GM19463 (cell line): Measurements from ENCODE around the gene GPR82.
"Not testable (repeated sequence)": the region's sequence is repeated elsewhere in the genome, so short reads cannot be mapped to it uniquely, and the experiment has no call there.

Experiments used
- ATAC-seq: cut with Tn5 transposase; IDR thresholded peaks from one replicate; pipeline ENCODE4 v1.9.1; 2021; ENCODE audit warnings: mild to moderate bottlenecking, moderate library complexity; ENCODE audit not compliant: unreplicated experiment

The GPR82 gene

GRCh38 chrX:41718481-41719235 is 5.3 kb upstream of the GPR82 start:
- ATAC-seq = no peak

GRCh38 chrX:41719610-41720009 is 4.4 kb upstream of the GPR82 start:
- not testable (repeated sequence) for ATAC-seq

GRCh38 chrX:41720125-41720779 is 3.7 kb upstream of the GPR82 start:
- peak; percentile 78 for ATAC-seq

- ATAC-seq = peak; percentile 34
Observed at GRCh38 chrX:41721590-41721989, 2.4 kb upstream of the GPR82 start.

- no peak for ATAC-seq
Observed at GRCh38 chrX:41722214-41722613, 1.8 kb upstream of the GPR82 start.

GRCh38 chrX:41722816-41723618 is 964 bp upstream of the GPR82 start:
- ATAC-seq = no peak

GRCh38 chrX:41728125-41728524 is 4.1 kb downstream of the GPR82 start:
- ATAC-seq = no peak

GRCh38 chrX:41730081-41730480 is 6.1 kb downstream of the GPR82 start:
- ATAC-seq = no peak

- no peak for ATAC-seq
Observed at GRCh38 chrX:41732260-41732659, 8.3 kb downstream of the GPR82 start.

GRCh38 chrX:41733939-41734338 is 10.0 kb downstream of the GPR82 start:
- peak; percentile 96 for ATAC-seq

- no peak for ATAC-seq
Observed at GRCh38 chrX:41734530-41734929, 10.5 kb downstream of the GPR82 start.

- no peak for ATAC-seq
Observed at GRCh38 chrX:41737065-41737464, 13.1 kb downstream of the GPR82 start.

GRCh38 chrX:41739871-41740270 is 15.9 kb downstream of the GPR82 start:
- no peak for ATAC-seq

GRCh38 chrX:41750716-41751115 is 26.7 kb downstream of the GPR82 start:
- ATAC-seq = no peak

GRCh38 chrX:41758401-41758800 is 34.4 kb downstream of the GPR82 start:
- ATAC-seq = no peak

GRCh38 chrX:41759817-41760216 is 35.8 kb downstream of the GPR82 start:
- no peak for ATAC-seq

GRCh38 chrX:41761169-41761568 is 37.2 kb downstream of the GPR82 start:
- ATAC-seq = no peak

GRCh38 chrX:41761702-41762101 is 37.7 kb downstream of the GPR82 start:
- no peak for ATAC-seq

GRCh38 chrX:41779030-41779564 is 55.1 kb downstream of the GPR82 start:
- no peak for ATAC-seq
